HG03108 (cell line): ENCODE measurements around the gene NEUROG1.
"Not testable (repeated sequence)": the region's sequence is repeated elsewhere in the genome, so short reads cannot be mapped to it uniquely, and the experiment has no call there.

Source experiments
- ATAC-seq: cut with Tn5 transposase; IDR thresholded peaks from one replicate; pipeline ENCODE4 v1.9.1; 2021; ENCODE audit warnings: moderate library complexity; ENCODE audit not compliant: unreplicated experiment

NEUROG1 gene

GRCh38 chr5:135497971-135498636, 37.7 kb downstream of the NEUROG1 start:
- no peak for ATAC-seq

GRCh38 chr5:135495531-135495930, 40.2 kb downstream of the NEUROG1 start:
- ATAC-seq: not testable (repeated sequence)

GRCh38 chr5:135494196-135494595, 41.6 kb downstream of the NEUROG1 start:
- no peak for ATAC-seq

- ATAC-seq: no peak
Measured at GRCh38 chr5:135493406-135494180, 42.2 kb downstream of the NEUROG1 start.

GRCh38 chr5:135492319-135492626, 43.5 kb downstream of the NEUROG1 start:
- no peak for ATAC-seq

GRCh38 chr5:135491552-135492318, 44.0 kb downstream of the NEUROG1 start:
- ATAC-seq: no peak

- ATAC-seq: no peak
Measured at GRCh38 chr5:135491038-135491551, 44.7 kb downstream of the NEUROG1 start.

- no peak for ATAC-seq
Measured at GRCh38 chr5:135490245-135491037, 45.3 kb downstream of the NEUROG1 start.

- ATAC-seq: no peak
Measured at GRCh38 chr5:135489466-135490244, 46.1 kb downstream of the NEUROG1 start.

GRCh38 chr5:135488727-135489465, 46.9 kb downstream of the NEUROG1 start:
- ATAC-seq: no peak

- no peak for ATAC-seq
Measured at GRCh38 chr5:135487839-135488514, 47.8 kb downstream of the NEUROG1 start.

- no peak for ATAC-seq
Measured at GRCh38 chr5:135487037-135487395, 48.7 kb downstream of the NEUROG1 start.

- ATAC-seq: no peak
Measured at GRCh38 chr5:135486131-135487036, 49.4 kb downstream of the NEUROG1 start.

GRCh38 chr5:135484674-135485086, 51.1 kb downstream of the NEUROG1 start:
- ATAC-seq: no peak
